Posterior vena cava (tissue), 2 donors: ENCODE results near the gene DOK4. TPM values are rescaled to one million over a fixed set of nuclear protein-coding genes. Genes with fewer than 3 reads are reported as not detected.
A peak's percentile ranks its signal among the peaks of the same experiment; 100 is the strongest.

ENCODE experiments used
- DNase-seq: peaks from one replicate; pipeline ENCODE4 v3.0.0-alpha.2; 2020; ENCODE audit warnings: low spot score
- intact Hi-C, 2 donors: fragments of 100-400 bp; cut with DNase I; formaldehyde crosslinking; loops; one replicate each; pipeline versions ENCODE4 v1.14.1 to v1.14.2; 2022 to 2023
- total RNA-seq, 2 donors: library from RNA; stranded (reverse); fragmentation: NEBNext Ultra II Directional; extraction: Animal tissue kit (Norgen Biotek cat#: 25700); gene quantifications; one replicate each; pipeline ENCODE4 v1.2.1, GENCODE V29; 2021
- donor health status: DM: yes; HTN: yes; CAD: no.
- donor health status: DM: yes; HTN: yes; CAD: no.

DOK4 gene
- total RNA-seq, 2 donors from 2014 or later: 29.2 to 31.1 TPM

- no peak for DNase-seq
- intact Hi-C loops: no loop called here
These were observed 55.3 kb downstream of the DOK4 start for GRCh38 chr16:57430955-57431354.

DNA sequence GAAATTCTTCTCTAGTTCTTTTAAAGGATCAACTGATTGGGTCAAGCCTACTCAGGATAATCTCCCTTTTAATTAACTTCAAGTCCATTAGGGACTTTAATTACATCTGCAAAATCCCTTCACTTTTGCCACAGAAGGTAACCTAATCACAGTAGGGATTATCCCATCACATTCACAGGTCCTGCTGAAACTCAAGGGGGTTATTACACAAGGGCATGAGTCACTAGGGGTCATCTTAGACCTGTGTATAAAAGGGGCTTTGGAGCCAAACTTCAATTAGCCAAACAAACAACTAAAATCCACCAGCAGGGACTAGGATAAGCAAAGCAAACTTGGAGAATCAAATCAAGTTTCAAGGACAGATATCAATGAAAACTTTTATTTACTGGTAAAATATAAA lies 58.5 kb downstream of the DOK4 start:
- intact Hi-C loops: loop anchor here in 1 of 2 donors (2.0 kb wide), 1 partner anchor 201 kb away; no protein-coding TSS in a partner anchor

DNA sequence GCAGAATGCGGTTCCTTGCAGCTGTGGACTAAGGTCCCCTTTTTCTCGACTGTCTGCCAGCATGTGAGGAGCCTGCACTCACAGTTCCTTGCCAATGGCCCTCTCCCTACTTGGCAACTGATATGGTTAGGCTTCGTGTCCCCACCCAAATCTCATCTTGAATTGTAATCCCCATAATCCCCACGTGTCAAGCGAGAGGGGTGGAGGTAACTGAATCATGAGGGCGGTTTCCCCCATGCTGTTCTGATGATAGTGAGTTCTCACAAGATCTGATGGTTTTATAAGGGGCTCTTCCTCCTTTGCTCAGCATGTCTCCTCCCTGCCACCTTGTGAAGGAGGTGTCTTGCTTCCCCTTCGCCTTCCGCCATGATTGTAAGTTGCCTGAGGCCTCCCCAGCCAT lies 59.0 kb downstream of the DOK4 start:
- DNase-seq: no peak
- intact Hi-C loops: no loop called here

More for the DNA sequence above, 58.5 kb downstream of the DOK4 start:
- DNase-seq: no peak

GRCh38 chr16:57426356-57426755 lies 59.9 kb downstream of the DOK4 start:
- intact Hi-C loops: no loop called here
- DNase-seq: no peak

GRCh38 chr16:57424583-57424982 lies 61.7 kb downstream of the DOK4 start:
- intact Hi-C loops: no loop called here
- no peak for DNase-seq

- DNase-seq: no peak
- intact Hi-C loops: loop anchor here in 1 of 2 donors (2.0 kb wide), 1 partner anchor 122 kb away; no protein-coding TSS in a partner anchor
These were observed 63.1 kb downstream of the DOK4 start for GRCh38 chr16:57423152-57423551.

DNA sequence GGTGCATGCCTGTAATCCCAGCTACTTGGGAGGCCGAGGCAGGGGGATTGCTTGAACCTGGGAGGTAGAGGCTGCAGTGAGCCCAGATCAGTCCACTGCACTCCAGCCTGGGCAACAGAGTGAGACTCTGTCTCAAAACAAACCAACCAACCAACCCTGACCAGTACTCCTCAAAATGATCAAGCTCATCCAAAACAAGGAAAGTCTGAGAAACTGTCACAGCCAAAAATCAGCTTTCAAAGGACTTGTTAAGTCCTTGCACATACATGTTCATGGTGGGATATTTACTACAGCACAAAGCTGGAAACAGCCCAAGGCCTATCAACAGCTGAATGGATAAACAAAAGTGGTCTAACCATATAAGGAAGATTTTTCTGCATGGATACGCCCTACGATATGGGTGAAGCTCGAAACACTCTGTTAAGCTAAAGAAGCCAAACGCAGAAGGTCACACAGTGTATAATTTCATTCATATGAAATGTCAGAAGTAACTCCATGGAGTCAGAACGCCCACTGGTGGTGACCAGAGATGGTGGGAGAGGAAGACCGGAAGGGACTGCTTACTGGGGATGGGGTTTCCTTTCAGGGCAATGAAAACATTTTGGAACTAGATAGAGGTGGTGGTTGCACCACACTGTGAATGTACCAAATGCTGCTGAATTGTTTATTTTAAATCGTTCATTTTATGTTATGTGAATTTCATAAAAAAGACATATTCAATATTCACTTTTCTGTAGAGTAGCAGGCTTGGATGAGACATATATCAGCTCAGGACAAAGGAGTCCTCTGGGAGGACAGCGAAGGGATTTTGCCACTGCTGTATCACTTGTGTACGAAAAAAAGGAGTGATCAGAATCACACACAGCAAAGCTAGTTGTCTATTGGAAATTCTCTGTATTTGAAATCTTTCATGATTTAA lies 64.0 kb downstream of the DOK4 start:
- intact Hi-C loops: loop anchor here in 1 of 2 donors (2.0 kb wide), 1 partner anchor 121 kb away; no protein-coding TSS in a partner anchor
- DNase-seq: peak; percentile 54

Other genes with a start within 250 kb of the DOK4 start
- gene ARL2BP, start 241.2 kb downstream of the DOK4 start, total RNA-seq: 10 to 100 TPM; 48.4 to 49.6 TPM
- gene PLLP, start 201.8 kb downstream of the DOK4 start, total RNA-seq: 1 to 10 TPM; 1.7 to 3.8 TPM
- gene CCL22, start 127.7 kb downstream of the DOK4 start, total RNA-seq: under 1 TPM; 0.19 to 0.46 TPM
- gene CX3CL1, start 114.0 kb downstream of the DOK4 start, total RNA-seq: 10 to 100 TPM; 36.2 to 45.2 TPM
- gene CCL17, start 81.7 kb downstream of the DOK4 start, total RNA-seq: not detected
- gene CIAPIN1, start 39.1 kb downstream of the DOK4 start, total RNA-seq: 10 to 100 TPM; 23.5 to 33.4 TPM
- 10 to 100 TPM; 30.1 to 39.6 TPM for gene COQ9, start 39.0 kb downstream of the DOK4 start, total RNA-seq
- 10 to 100 TPM; 39.4 to 40.3 TPM for gene POLR2C, start 23.8 kb downstream of the DOK4 start, total RNA-seq
- 10 to 100 TPM; 16.9 to 18.3 TPM for gene CCDC102A, start 50.1 kb upstream of the DOK4 start, total RNA-seq
- gene ADGRG5, start 56.1 kb upstream of the DOK4 start, total RNA-seq: under 1 TPM; 0.05 to 0.32 TPM
- 10 to 100 TPM; 28.0 to 28.5 TPM for gene ADGRG1, start 142.1 kb upstream of the DOK4 start, total RNA-seq
- 10 to 100 TPM in 1 of 2 donors, 1 to 10 TPM in 1; 6.8 to 10.4 TPM for gene ADGRG3, start 181.8 kb upstream of the DOK4 start, total RNA-seq
- gene DRC7, start 208.3 kb upstream of the DOK4 start, total RNA-seq: not detected
- gene KATNB1, start 249.3 kb upstream of the DOK4 start, total RNA-seq: 10 to 100 TPM in 1 of 2 donors, 1 to 10 TPM in 1; 9.1 to 12.8 TPM